GM12878 (cell line): ENCODE results near the gene ZNF444. TPM values are rescaled to one million over a fixed set of nuclear protein-coding genes. Genes with fewer than 3 reads are reported as not detected.

ENCODE experiments used
- ATAC-seq: fragments of 200-7000 bp; cut with Tn5 transposase; 3 replicates; pipeline ENCODE4 v1.9.1; 2020; ENCODE audit warnings: mild to moderate bottlenecking, moderate library complexity
- BruUV-seq: library from RNA; stranded (reverse); fragments of 400-500 nt; replicated peaks from 2 replicates; lab custom pipeline; 2021; lab: Mats Ljungman, UMichigan
- CTCF ChIA-PET: fragments of 300-600 bp; sonication (Branson Sonifier 250); formaldehyde crosslinking; extraction: SDS; loops from one replicate; lab custom pipeline; 2021; ENCODE audit warnings: inconsistent platforms; lab: Yijun Ruan, JAX
- POLR2A ChIA-PET: fragments of 350-600 bp; formaldehyde crosslinking; extraction: SDS; loops from one replicate; lab custom pipeline; 2021; ENCODE audit warnings: inconsistent platforms; lab: Charles Lee
- RAD21 ChIA-PET: fragments of 300-600 bp; sonication (Branson Sonifier 250); formaldehyde crosslinking; loops from one replicate; lab custom pipeline; 2023; ENCODE audit warnings: antibody characterized with exemption; ENCODE audit not compliant: unreplicated experiment; lab: Charles Lee
- SMC1A ChIA-PET: fragments of 300-600 bp; sonication (Branson Sonifier 250); formaldehyde crosslinking; loops from one replicate; lab custom pipeline; 2023; ENCODE audit not compliant: unreplicated experiment, uncharacterized antibody; lab: Charles Lee
- DNase-seq: peaks from one replicate; pipeline ENCODE4 v3.0.0-alpha.2; 2011; ENCODE audit warnings: low read depth, low spot score
- FAIRE-seq: peaks from 3 replicates; lab custom pipeline; 2011; peaks lifted over from hg19 to GRCh38; lab: Jason Lieb, UNC
- H2AFZ ChIP-seq: 2 replicates; pipeline ENCODE4 v1.6.0; 2011; ENCODE audit warnings: low read depth, low read length, control low read depth; ENCODE audit not compliant: control insufficient read depth
- H3K27ac ChIP-seq: 2 replicates; pipeline ENCODE4 v1.5.1; 2011; ENCODE audit warnings: control low read depth; ENCODE audit not compliant: control insufficient read depth, insufficient read depth
- H3K27me3 ChIP-seq, 2 experiments: replicated peaks in 1 of 2; 2 replicates each; pipeline versions ENCODE4 v1.6.0 to v1.6.1; 2011; ENCODE audit warnings: low read length in 1 of 2; ENCODE audit not compliant: control insufficient read depth in 2 of 2, insufficient read depth in 2 of 2
- H3K36me3 ChIP-seq, 2 experiments: 2 replicates each; pipeline ENCODE4 v1.5.1; 2011; ENCODE audit warnings: low read length in 1 of 2; ENCODE audit not compliant: control insufficient read depth in 2 of 2, insufficient read depth in 2 of 2
- H3K4me1 ChIP-seq: 2 replicates; pipeline ENCODE4 v1.6.1; 2011; ENCODE audit warnings: mild to moderate bottlenecking, low read length, moderate library complexity, mixed read lengths; ENCODE audit not compliant: control insufficient read depth, insufficient read depth
- H3K4me2 ChIP-seq: 2 replicates; pipeline ENCODE4 v1.6.0; 2011; ENCODE audit warnings: control low read depth; ENCODE audit not compliant: control insufficient read depth, insufficient read depth
- H3K4me3 ChIP-seq: fragments of 200-600 bp; sonication (generic); 2 replicates; pipeline ENCODE4 v1.5.1; 2016
- H3K79me2 ChIP-seq: 2 replicates; pipeline ENCODE4 v1.6.0; 2011; ENCODE audit warnings: low read length; ENCODE audit not compliant: control insufficient read depth, insufficient read depth
- H3K9ac ChIP-seq: 2 replicates; pipeline ENCODE4 v1.8.0; 2011; ENCODE audit warnings: low read length, control low read depth, mixed read lengths; ENCODE audit not compliant: control insufficient read depth, insufficient read depth
- H3K9me3 ChIP-seq: replicated peaks from 3 replicates; pipeline ENCODE4 v1.5.1; 2011; ENCODE audit warnings: mild to moderate bottlenecking, low read length; ENCODE audit not compliant: control insufficient read depth, insufficient read depth
- H4K20me1 ChIP-seq: 2 replicates; pipeline ENCODE4 v1.6.0; 2011; ENCODE audit not compliant: control insufficient read depth, insufficient read depth
- BCL11A ChIP-seq: IDR thresholded peaks from 2 replicates; pipeline ENCODE4 v1.6.1; 2011; ENCODE audit warnings: low read depth, low read length
- BRCA1 ChIP-seq: IDR thresholded peaks from 2 replicates; pipeline ENCODE4 v1.6.1; 2011; ENCODE audit warnings: low read depth, low read length, improper control_type of control experiment
- ETV6 ChIP-seq, 2 experiments: fragments of 450-650 bp in 1 of 2; IDR thresholded peaks in 1 of 2; conservative IDR thresholded peaks in 1 of 2; 2 replicates each; pipeline ENCODE4 v1.6.1; 2014; ENCODE audit warnings: antibody characterized with exemption in 1 of 2, borderline replicate concordance in 1 of 2, low read depth in 1 of 2, mild to moderate bottlenecking in 1 of 2, moderate library complexity in 1 of 2
- GABPA ChIP-seq: IDR thresholded peaks from 2 replicates; pipeline ENCODE4 v1.6.1; 2014; ENCODE audit warnings: antibody characterized with exemption, low read depth, mild to moderate bottlenecking, inconsistent platforms
- GATAD2B ChIP-seq: fragments of 450-650 bp; conservative IDR thresholded peaks from 2 replicates; pipeline ENCODE4 v1.6.1; 2017; ENCODE audit warnings: low read depth, mild to moderate bottlenecking, moderate library complexity
- IKZF1 ChIP-seq: fragments of 450-650 bp; conservative IDR thresholded peaks from 2 replicates; pipeline ENCODE4 v1.6.1; 2017; ENCODE audit warnings: antibody characterized with exemption, mild to moderate bottlenecking
- MEF2A ChIP-seq: IDR thresholded peaks from 2 replicates; pipeline ENCODE4 v1.6.1; 2011; ENCODE audit warnings: low read depth, mild to moderate bottlenecking, low read length, moderate library complexity; ENCODE audit not compliant: insufficient read depth
- NBN ChIP-seq: fragments of 450-650 bp; IDR thresholded peaks from 2 replicates; pipeline ENCODE4 v1.6.1; 2016
- PML ChIP-seq: IDR thresholded peaks from 2 replicates; pipeline ENCODE4 v1.6.1; 2012; ENCODE audit warnings: low read length, inconsistent platforms
- POU2F2 ChIP-seq: IDR thresholded peaks from 3 replicates; pipeline ENCODE4 v1.6.1; 2011; ENCODE audit warnings: low read depth, mild to moderate bottlenecking, low read length, borderline replicate concordance
- RFX5 ChIP-seq: IDR thresholded peaks from 2 replicates; pipeline ENCODE4 v1.6.1; 2011; ENCODE audit warnings: low read depth, low read length, improper control_type of control experiment
- SMARCA5 ChIP-seq: fragments of 450-650 bp; IDR thresholded peaks from 2 replicates; pipeline ENCODE4 v1.6.1; 2017; ENCODE audit warnings: mild to moderate bottlenecking
- STAT3 ChIP-seq: IDR thresholded peaks from 2 replicates; pipeline ENCODE4 v1.6.1; 2011; ENCODE audit warnings: low read depth, low read length, improper control_type of control experiment
- YY1 ChIP-seq: IDR thresholded peaks from 2 replicates; pipeline ENCODE4 v1.6.1; 2011; ENCODE audit warnings: low read depth, mild to moderate bottlenecking, low read length
- ZNF207 ChIP-seq: fragments of 450-650 bp; IDR thresholded peaks from 2 replicates; pipeline ENCODE4 v1.6.1; 2014; ENCODE audit warnings: antibody characterized with exemption, mild to moderate bottlenecking, borderline replicate concordance
- ZNF217 ChIP-seq: fragments of 450-650 bp; IDR thresholded peaks from 2 replicates; pipeline ENCODE4 v1.6.1; 2017; ENCODE audit warnings: antibody characterized with exemption, mild to moderate bottlenecking
- ZSCAN29 ChIP-seq: fragments of 450-650 bp; IDR thresholded peaks from 2 replicates; pipeline ENCODE4 v1.6.1; 2017; ENCODE audit warnings: mild to moderate bottlenecking, moderate library complexity
- WGBS: methylation state at CpG from one replicate; pipeline ENCODE4 v1.1.6; 2016; ENCODE audit warnings: low lambda C conversion rate; ENCODE audit not compliant: insufficient replicate concordance, insufficient coverage; ENCODE audit errors: missing lambda C conversion rate; 5-methylcytosine and 5-hydroxymethylcytosine counted together
- in situ Hi-C: fragments of 300-500 bp; cut with MboI; formaldehyde crosslinking; loops from 9 replicates; pipeline ENCODE4 v1.14.3; 2018; ENCODE audit warnings: mixed read lengths
- intact Hi-C: fragments of 100-400 bp; cut with micrococcal nuclease; formaldehyde crosslinking; loops from one replicate; pipeline ENCODE4 v1.14.2; 2022; ENCODE audit not compliant: unreplicated experiment
- polyA plus RNA-seq, 11 experiments: library from polyadenylated mRNA; depleted of rRNA in 4 of 11; unstranded in 6 of 11; stranded (reverse) in 5 of 11; fragments of >200 nt; fragmentation: Nextera tagmentation in 4 of 11; fragmentation: Illumina TruSeq in 1 of 11; extraction: Ambion mirVana in 4 of 11; extraction: Trizol in 1 of 11; gene quantifications; 1 replicate in 1 of 11; 2 replicates in 10 of 11; pipeline versions ENCODE4 v1.2.1 to v1.2.3, GENCODE V29; 2011 to 2016; ENCODE audit warnings: inconsistent platforms in 2 of 11, missing spikeins in 2 of 11, low read depth in 1 of 11
- total RNA-seq, 4 experiments: library from RNA; depleted of rRNA in 3 of 4; stranded (reverse); fragments of >200 nt in 3 of 4; fragmentation: Illumina TruSeq in 1 of 4; extraction: Trizol in 1 of 4; gene quantifications; 2 replicates each; pipeline versions ENCODE4 v1.2.1 to v1.2.3, GENCODE V29; 2013 to 2021
- TF ChIP-seq, protein P1 (sequence below): IDR thresholded peaks from 2 replicates; pipeline ENCODE4 v1.6.1; 2012; ENCODE audit warnings: mild to moderate bottlenecking, low read depth, low read length

The ZNF444 gene
- total and polyA plus RNA-seq, 10 of the 15 experiments (the other 5 are each of a cell fraction or from before 2014, with no cell fraction given), result 0.45 to 28.2 (median 11.6) TPM

DNA sequence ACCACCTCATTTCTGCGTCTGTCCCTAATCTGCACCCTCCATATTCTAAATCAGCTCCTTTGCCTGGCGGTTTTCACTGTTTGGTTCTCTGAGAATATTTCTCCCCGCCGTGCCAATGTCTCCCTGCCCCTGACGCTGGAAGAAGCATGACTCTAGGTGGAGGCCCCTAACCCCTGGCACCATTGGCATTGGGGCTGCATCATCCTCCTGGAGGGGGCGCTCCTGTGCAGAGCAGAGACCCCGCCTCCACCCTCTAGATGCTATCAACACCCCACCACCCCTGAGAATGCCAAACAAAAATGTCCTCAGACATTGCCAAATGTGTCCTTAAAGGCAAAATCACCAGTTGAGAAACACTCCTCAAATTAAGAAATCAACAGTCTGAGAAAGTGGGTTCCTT, 50.0 kb downstream of the ZNF444 start (continued):
- TF ChIP-seq, protein P1, sequence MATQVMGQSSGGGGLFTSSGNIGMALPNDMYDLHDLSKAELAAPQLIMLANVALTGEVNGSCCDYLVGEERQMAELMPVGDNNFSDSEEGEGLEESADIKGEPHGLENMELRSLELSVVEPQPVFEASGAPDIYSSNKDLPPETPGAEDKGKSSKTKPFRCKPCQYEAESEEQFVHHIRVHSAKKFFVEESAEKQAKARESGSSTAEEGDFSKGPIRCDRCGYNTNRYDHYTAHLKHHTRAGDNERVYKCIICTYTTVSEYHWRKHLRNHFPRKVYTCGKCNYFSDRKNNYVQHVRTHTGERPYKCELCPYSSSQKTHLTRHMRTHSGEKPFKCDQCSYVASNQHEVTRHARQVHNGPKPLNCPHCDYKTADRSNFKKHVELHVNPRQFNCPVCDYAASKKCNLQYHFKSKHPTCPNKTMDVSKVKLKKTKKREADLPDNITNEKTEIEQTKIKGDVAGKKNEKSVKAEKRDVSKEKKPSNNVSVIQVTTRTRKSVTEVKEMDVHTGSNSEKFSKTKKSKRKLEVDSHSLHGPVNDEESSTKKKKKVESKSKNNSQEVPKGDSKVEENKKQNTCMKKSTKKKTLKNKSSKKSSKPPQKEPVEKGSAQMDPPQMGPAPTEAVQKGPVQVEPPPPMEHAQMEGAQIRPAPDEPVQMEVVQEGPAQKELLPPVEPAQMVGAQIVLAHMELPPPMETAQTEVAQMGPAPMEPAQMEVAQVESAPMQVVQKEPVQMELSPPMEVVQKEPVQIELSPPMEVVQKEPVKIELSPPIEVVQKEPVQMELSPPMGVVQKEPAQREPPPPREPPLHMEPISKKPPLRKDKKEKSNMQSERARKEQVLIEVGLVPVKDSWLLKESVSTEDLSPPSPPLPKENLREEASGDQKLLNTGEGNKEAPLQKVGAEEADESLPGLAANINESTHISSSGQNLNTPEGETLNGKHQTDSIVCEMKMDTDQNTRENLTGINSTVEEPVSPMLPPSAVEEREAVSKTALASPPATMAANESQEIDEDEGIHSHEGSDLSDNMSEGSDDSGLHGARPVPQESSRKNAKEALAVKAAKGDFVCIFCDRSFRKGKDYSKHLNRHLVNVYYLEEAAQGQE, result no peak
- TF ChIP-seq NBN (no peak), SMARCA5 (no peak), STAT3 (no peak), ETV6 (conservative IDR thresholded peaks at IDR 0.05 in 1 of 2, IDR thresholded peaks at IDR 0.05 in 1 of 2; ENCODE audit: borderline replicate concordance in 1 of 2, low read depth in 1 of 2) (no peak), BRCA1 (no peak), IKZF1 (no peak)

DNA sequence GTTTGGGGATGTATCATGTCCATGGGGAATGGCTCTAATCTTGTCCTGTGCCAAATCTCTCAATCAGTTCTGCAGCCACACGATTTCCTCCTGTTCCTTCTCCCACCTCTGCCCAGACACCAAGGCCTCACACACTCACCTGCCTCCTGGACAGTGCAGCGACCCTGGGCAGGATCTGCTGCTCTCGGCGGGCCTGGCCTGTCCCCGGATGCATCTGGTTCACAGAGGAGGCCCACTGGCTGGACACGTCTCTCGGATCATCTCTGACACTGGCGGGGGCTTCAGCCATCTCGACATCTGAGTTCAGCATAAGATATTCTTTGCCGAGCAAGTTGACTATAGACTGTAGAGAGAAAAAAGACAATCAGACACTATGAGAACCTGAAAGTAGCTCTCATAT, 50.6 kb downstream of the ZNF444 start:
- no peak overlapping the region for H3K4me3 ChIP-seq
- H3K79me2 ChIP-seq, result no peaks in the 10 kb centered on the region
- SMC1A ChIA-PET, result no interaction called here
- no peak overlapping the region for H2AFZ ChIP-seq
- DNase-seq, result no peak
- RAD21 ChIA-PET, result no interaction called here
- H3K9ac ChIP-seq, result no peak overlapping the region
- H3K4me1 ChIP-seq, result no peaks in the 10 kb centered on the region
- intact Hi-C loops (no loop called here), in situ Hi-C loops (no loop called here)
- H3K27ac ChIP-seq, result no peak overlapping the region
- no TSS peak for BruUV-seq
- POLR2A ChIA-PET, result no interaction called here
- H3K36me3 ChIP-seq, result no peaks in the 10 kb centered on the region
- H3K9me3 ChIP-seq, result no peaks in the 10 kb centered on the region
- CTCF ChIA-PET, result no interaction called here
- no peaks in the 10 kb centered on the region for H4K20me1 ChIP-seq
- no peaks in the 10 kb centered on the region for H3K27me3 ChIP-seq
- TF ChIP-seq POU2F2 (no peak), ZNF207 (no peak), ZSCAN29 (no peak), BCL11A (no peak), PML (no peak), YY1 (no peak), GATAD2B (no peak), RFX5 (no peak), ZNF217 (no peak), MEF2A (no peak), GABPA (no peak)
- WGBS, result 30% methylated on average over 9 of the region's 10 CpGs
- ATAC-seq, result no peak
- no peak for FAIRE-seq
- H3K4me2 ChIP-seq, result no peak overlapping the region
